ENCODE results near the gene PLRG1.

The PLRG1 gene

GRCh38 chr4:154542271-154542879, 7.8 kb downstream of the PLRG1 start:
- Histone ChIP-seq H3K27me3 (ENCODE audit: insufficient read depth, low read depth) (no peaks in the 10 kb centered on the region), H4K20me1 (ENCODE audit: insufficient read depth) (no peaks in the 10 kb centered on the region), H3K9ac (no peak overlapping the region), H3K27ac (no peak overlapping the region), H3K4me2 (no peak overlapping the region), H2AFZ (ENCODE audit: low read depth) (no peak overlapping the region), H3K4me1 (ENCODE audit: low read depth, poor library complexity, severe bottlenecking) (no peaks in the 10 kb centered on the region), H3K4me3 (IDR thresholded peaks at IDR 0.05; ENCODE audit: insufficient read depth, low read depth, low read length) (no peak overlapping the region), H3K79me2 (ENCODE audit: insufficient read depth, low read depth) (0 out of 2 replicates have a peak, but pooled peaks cover 4% of the 10 kb centered on the region), H3K36me3 (ENCODE audit: insufficient read depth) (peaks cover 46% of the 10 kb centered on the region; the same call in 1 of the 2 replicates)
- TF ChIP-seq CTCF (conservative IDR thresholded peaks at IDR 0.05; ENCODE audit: low read depth, low read length): no peak

GRCh38 chr4:154534296-154534695, 15.9 kb downstream of the PLRG1 start:
- no peak overlapping the region for H2AFZ ChIP-seq (ENCODE audit: low read depth)
- no peaks in the 10 kb centered on the region for H3K27me3 ChIP-seq (ENCODE audit: insufficient read depth, low read depth)
- no peaks in the 10 kb centered on the region for H3K79me2 ChIP-seq (ENCODE audit: insufficient read depth, low read depth)
- no peak overlapping the region for H3K4me2 ChIP-seq
- no peak for TF ChIP-seq CTCF (conservative IDR thresholded peaks at IDR 0.05; ENCODE audit: low read depth, low read length)
- no peaks in the 10 kb centered on the region for H4K20me1 ChIP-seq (ENCODE audit: insufficient read depth)
- no peak overlapping the region for H3K27ac ChIP-seq
- H3K9ac ChIP-seq: no peak overlapping the region
- peaks cover 4% of the 10 kb centered on the region; the same call in 1 of the 2 replicates for H3K36me3 ChIP-seq (ENCODE audit: insufficient read depth)
- H3K4me1 ChIP-seq (ENCODE audit: low read depth, poor library complexity, severe bottlenecking): no peaks in the 10 kb centered on the region
- H3K4me3 ChIP-seq (IDR thresholded peaks at IDR 0.05; ENCODE audit: insufficient read depth, low read depth, low read length): no peak overlapping the region

GRCh38 chr4:154529728-154530519, 20.3 kb downstream of the PLRG1 start:
- TF ChIP-seq CTCF (conservative IDR thresholded peaks at IDR 0.05; ENCODE audit: low read depth, low read length): no peak
- Histone ChIP-seq H3K9ac (no peak overlapping the region), H3K79me2 (ENCODE audit: insufficient read depth, low read depth) (no peaks in the 10 kb centered on the region), H3K4me1 (ENCODE audit: low read depth, poor library complexity, severe bottlenecking) (peaks cover 17% of the 10 kb centered on the region), H3K27ac (no peak overlapping the region), H2AFZ (ENCODE audit: low read depth) (no peak overlapping the region), H4K20me1 (ENCODE audit: insufficient read depth) (no peaks in the 10 kb centered on the region), H3K27me3 (ENCODE audit: insufficient read depth, low read depth) (no peaks in the 10 kb centered on the region), H3K4me3 (IDR thresholded peaks at IDR 0.05; ENCODE audit: insufficient read depth, low read depth, low read length) (no peak overlapping the region), H3K4me2 (no peak overlapping the region), H3K36me3 (ENCODE audit: insufficient read depth) (no peaks in the 10 kb centered on the region)

- H3K4me3 ChIP-seq (IDR thresholded peaks at IDR 0.05; ENCODE audit: insufficient read depth, low read depth, low read length): no peak overlapping the region
- H4K20me1 ChIP-seq (ENCODE audit: insufficient read depth): no peaks in the 10 kb centered on the region
- H3K36me3 ChIP-seq (ENCODE audit: insufficient read depth): no peaks in the 10 kb centered on the region
- TF ChIP-seq CTCF (conservative IDR thresholded peaks at IDR 0.05; ENCODE audit: low read depth, low read length): no peak
- no peaks in the 10 kb centered on the region for H3K79me2 ChIP-seq (ENCODE audit: insufficient read depth, low read depth)
- H3K4me2 ChIP-seq: no peak overlapping the region
- H3K27ac ChIP-seq: no peak overlapping the region
- H3K9ac ChIP-seq: no peak overlapping the region
- peaks cover 17% of the 10 kb centered on the region for H3K4me1 ChIP-seq (ENCODE audit: low read depth, poor library complexity, severe bottlenecking)
- no peak overlapping the region for H2AFZ ChIP-seq (ENCODE audit: low read depth)
- H3K27me3 ChIP-seq (ENCODE audit: insufficient read depth, low read depth): no peaks in the 10 kb centered on the region
These were observed 21.3 kb downstream of the PLRG1 start for GRCh38 chr4:154528869-154529268.
